Activated T-cell treated with anti-CD3 and anti-CD28 coated beads, Interleukin-2, amount 50 U/mL, for 72 hours (primary cell): ENCODE measurements around the gene CCNJL. TPM values are rescaled to one million over a fixed set of nuclear protein-coding genes. Genes with fewer than 3 reads are reported as not detected.

Experiments
- ATAC-seq, 2 donors: fragments of 150-1000 bp; cut with Tn5 transposase; replicated peaks in 1 of 2; 2 replicates each; pipeline ENCODE4 v1.10.0; 2021; ENCODE audit warnings: moderate library complexity in 2 of 2, mild to moderate bottlenecking in 1 of 2
- DNase-seq, 2 donors: peaks; one replicate each; pipeline ENCODE4 v3.0.0; 2021 to 2022; ENCODE audit warnings: mixed read lengths in 1 of 2
- H3K27ac Mint-ChIP-seq: one replicate; pipeline ENCODE4 v1.8.0; 2022; ENCODE audit warnings: mild to moderate bottlenecking, moderate library complexity, mixed read lengths
- H3K27me3 Mint-ChIP-seq: one replicate; pipeline ENCODE4 v1.8.0; 2022; ENCODE audit warnings: low read depth, mixed read lengths
- H3K36me3 Mint-ChIP-seq, 2 donors: one replicate each; pipeline ENCODE4 v1.8.0; 2022; ENCODE audit warnings: mixed read lengths in 2 of 2, mild to moderate bottlenecking in 1 of 2; ENCODE audit not compliant: insufficient read depth in 2 of 2
- H3K4me1 Mint-ChIP-seq: one replicate; pipeline ENCODE4 v1.8.0; 2022; ENCODE audit warnings: low read depth, mixed read lengths
- H3K4me3 Mint-ChIP-seq, 2 donors: one replicate each; pipeline ENCODE4 v1.8.0; 2022; ENCODE audit warnings: mild to moderate bottlenecking in 2 of 2, mixed read lengths in 2 of 2, moderate library complexity in 2 of 2
- H3K9me3 Mint-ChIP-seq, 2 donors: one replicate each; pipeline ENCODE4 v1.8.0; 2022; ENCODE audit warnings: mixed read lengths in 2 of 2
- total RNA-seq, 2 donors: library from RNA; stranded (reverse); gene quantifications; one replicate each; pipeline ENCODE4 v1.2.3, GENCODE V29; 2022

CCNJL gene
- total RNA-seq, 2 donors from 2014 or later, result not detected

- DNase-seq, result no peak
- ATAC-seq, result no peak
- Mint-ChIP-seq H3K27ac (no peak overlapping the region), H3K27me3 (no peaks in the 10 kb centered on the region), H3K36me3 (no peaks in the 10 kb centered on the region), H3K4me3 (no peak overlapping the region), H3K9me3 (no peaks in the 10 kb centered on the region), H3K4me1 (no peaks in the 10 kb centered on the region)
Observed at GRCh38 chr5:160297004-160297403, 15.4 kb downstream of the CCNJL start.

- ATAC-seq (no peak), DNase-seq (no peak)
- Mint-ChIP-seq H3K9me3 (no peaks in the 10 kb centered on the region), H3K27ac (no peak overlapping the region), H3K4me3 (no peak overlapping the region), H3K4me1 (no peaks in the 10 kb centered on the region), H3K36me3 (no peaks in the 10 kb centered on the region), H3K27me3 (no peaks in the 10 kb centered on the region)
Observed at GRCh38 chr5:160296496-160296895, 15.9 kb downstream of the CCNJL start.

GRCh38 chr5:160293901-160294561, 18.3 kb downstream of the CCNJL start:
- Mint-ChIP-seq H3K9me3 (no peaks in the 10 kb centered on the region), H3K27ac (no peak overlapping the region), H3K4me1 (no peaks in the 10 kb centered on the region), H3K36me3 (no peaks in the 10 kb centered on the region), H3K4me3 (no peak overlapping the region), H3K27me3 (no peaks in the 10 kb centered on the region)
- ATAC-seq (no peak), DNase-seq (no peak)

- H3K9me3 Mint-ChIP-seq, result no peaks in the 10 kb centered on the region
- H3K36me3 Mint-ChIP-seq, result no peaks in the 10 kb centered on the region
- no peak for ATAC-seq
- H3K4me1 Mint-ChIP-seq, result no peaks in the 10 kb centered on the region
- no peak overlapping the region for H3K4me3 Mint-ChIP-seq
- H3K27me3 Mint-ChIP-seq, result no peaks in the 10 kb centered on the region
- H3K27ac Mint-ChIP-seq, result no peak overlapping the region
- DNase-seq, result no peak
Observed at GRCh38 chr5:160293386-160293785, 19.0 kb downstream of the CCNJL start.

GRCh38 chr5:160291467-160291866, 20.9 kb downstream of the CCNJL start:
- H3K9me3 Mint-ChIP-seq, result no peaks in the 10 kb centered on the region
- no peaks in the 10 kb centered on the region for H3K4me1 Mint-ChIP-seq
- ATAC-seq (no peak), DNase-seq (no peak)
- no peak overlapping the region for H3K27ac Mint-ChIP-seq
- H3K36me3 Mint-ChIP-seq, result no peaks in the 10 kb centered on the region
- H3K4me3 Mint-ChIP-seq, result no peak overlapping the region
- H3K27me3 Mint-ChIP-seq, result no peaks in the 10 kb centered on the region

GRCh38 chr5:160290751-160291150, 21.6 kb downstream of the CCNJL start:
- H3K36me3 Mint-ChIP-seq, result no peaks in the 10 kb centered on the region
- no peaks in the 10 kb centered on the region for H3K4me1 Mint-ChIP-seq
- H3K4me3 Mint-ChIP-seq, result no peak overlapping the region
- H3K27ac Mint-ChIP-seq, result no peak overlapping the region
- no peak for DNase-seq
- H3K27me3 Mint-ChIP-seq, result no peaks in the 10 kb centered on the region
- no peak for ATAC-seq
- H3K9me3 Mint-ChIP-seq, result no peaks in the 10 kb centered on the region

- Mint-ChIP-seq H3K4me3 (no peak overlapping the region), H3K9me3 (no peaks in the 10 kb centered on the region)
Observed at GRCh38 chr5:160289721-160290120, 22.6 kb downstream of the CCNJL start.

GRCh38 chr5:160289356-160289651, 23.1 kb downstream of the CCNJL start:
- H3K4me1 Mint-ChIP-seq, result no peaks in the 10 kb centered on the region
- no peaks in the 10 kb centered on the region for H3K36me3 Mint-ChIP-seq
- H3K27ac Mint-ChIP-seq, result no peak overlapping the region
- no peaks in the 10 kb centered on the region for H3K9me3 Mint-ChIP-seq
- DNase-seq (no peak), ATAC-seq (no peak)
- no peaks in the 10 kb centered on the region for H3K27me3 Mint-ChIP-seq
- no peak overlapping the region for H3K4me3 Mint-ChIP-seq

More at GRCh38 chr5:160289721-160290120, 22.6 kb downstream of the CCNJL start:
- no peaks in the 10 kb centered on the region for H3K4me1 Mint-ChIP-seq
- no peaks in the 10 kb centered on the region for H3K36me3 Mint-ChIP-seq
- no peaks in the 10 kb centered on the region for H3K27me3 Mint-ChIP-seq
- ATAC-seq, result no peak
- DNase-seq, result no peak
- no peak overlapping the region for H3K27ac Mint-ChIP-seq

- Mint-ChIP-seq H3K27ac (no peak overlapping the region), H3K9me3 (no peaks in the 10 kb centered on the region), H3K4me3 (no peak overlapping the region), H3K4me1 (no peaks in the 10 kb centered on the region), H3K27me3 (no peaks in the 10 kb centered on the region), H3K36me3 (no peaks in the 10 kb centered on the region)
- ATAC-seq (no peak), DNase-seq (no peak)
Observed at GRCh38 chr5:160287378-160288051, 24.8 kb downstream of the CCNJL start.

GRCh38 chr5:160286947-160287346, 25.4 kb downstream of the CCNJL start:
- H3K36me3 Mint-ChIP-seq, result no peaks in the 10 kb centered on the region
- no peak for DNase-seq
- no peaks in the 10 kb centered on the region for H3K27me3 Mint-ChIP-seq
- no peaks in the 10 kb centered on the region for H3K4me1 Mint-ChIP-seq
- no peak overlapping the region for H3K27ac Mint-ChIP-seq
- H3K9me3 Mint-ChIP-seq, result no peaks in the 10 kb centered on the region
- ATAC-seq, result no peak
- H3K4me3 Mint-ChIP-seq, result no peak overlapping the region

- no peak for ATAC-seq
- no peaks in the 10 kb centered on the region for H3K9me3 Mint-ChIP-seq
- H3K4me1 Mint-ChIP-seq, result no peaks in the 10 kb centered on the region
- DNase-seq, result no peak
- no peaks in the 10 kb centered on the region for H3K36me3 Mint-ChIP-seq
- no peak overlapping the region for H3K4me3 Mint-ChIP-seq
- H3K27ac Mint-ChIP-seq, result no peak overlapping the region
- H3K27me3 Mint-ChIP-seq, result no peaks in the 10 kb centered on the region
Observed at GRCh38 chr5:160285316-160285715, 27.0 kb downstream of the CCNJL start.

GRCh38 chr5:160284291-160284873, 28.0 kb downstream of the CCNJL start:
- Mint-ChIP-seq H3K4me3 (no peak overlapping the region), H3K27ac (no peak overlapping the region), H3K4me1 (no peaks in the 10 kb centered on the region), H3K36me3 (no peaks in the 10 kb centered on the region), H3K9me3 (no peaks in the 10 kb centered on the region), H3K27me3 (no peaks in the 10 kb centered on the region)
- ATAC-seq, result no peak
- DNase-seq, result no peak

- H3K27me3 Mint-ChIP-seq, result no peaks in the 10 kb centered on the region
- no peak for DNase-seq
- H3K9me3 Mint-ChIP-seq, result no peaks in the 10 kb centered on the region
- ATAC-seq, result no peak
- no peaks in the 10 kb centered on the region for H3K36me3 Mint-ChIP-seq
- no peak overlapping the region for H3K4me3 Mint-ChIP-seq
- peak overlapping the region; percentile 57 for H3K27ac Mint-ChIP-seq
- no peaks in the 10 kb centered on the region for H3K4me1 Mint-ChIP-seq
Observed at GRCh38 chr5:160281275-160281674, 31.1 kb downstream of the CCNJL start.
